B cell (primary cell): Measurements from ENCODE around the gene NAALADL1. TPM values are rescaled to one million over a fixed set of nuclear protein-coding genes. Genes with fewer than 3 reads are reported as not detected.

Source experiments
- ATAC-seq: fragments of 200-7000 bp; cut with Tn5 transposase; one replicate; pipeline ENCODE4 v1.10.0; 2021; ENCODE audit warnings: low read depth, mild to moderate bottlenecking, moderate number of reproducible peaks, moderate library complexity
- CTCF ChIA-PET: fragments of 350-600 bp; sonication (Branson Sonifier 250); formaldehyde crosslinking; loops from one replicate; lab custom pipeline; 2021; ENCODE audit warnings: antibody characterized with exemption, inconsistent platforms; lab: Charles Lee
- POLR2A ChIA-PET: fragments of 350-600 bp; sonication (Branson Sonifier 250); formaldehyde crosslinking; loops from one replicate; lab custom pipeline; 2021; ENCODE audit warnings: antibody characterized with exemption; lab: Charles Lee
- DNase-seq: peaks from one replicate; pipeline ENCODE4 v3.0.0; 2013
- H2AFZ ChIP-seq: 2 replicates; pipeline ENCODE4 v1.6.1; 2012; ENCODE audit warnings: mild to moderate bottlenecking, low read depth, low read length; ENCODE audit not compliant: insufficient read depth, poor library complexity, severe bottlenecking
- H3K27ac ChIP-seq, 2 donors: 1 replicate in 1 of 2; 2 replicates in 1 of 2; pipeline ENCODE4 v1.5.1; 2012 to 2013; ENCODE audit warnings: low read length in 2 of 2, mild to moderate bottlenecking in 2 of 2, moderate library complexity in 1 of 2
- H3K27me3 ChIP-seq, 4 experiments: fragments of 200-600 bp in 1 of 4; sonication (generic) in 1 of 4; replicated peaks in 1 of 4; 1 replicate in 2 of 4; 2 replicates in 2 of 4; pipeline versions ENCODE4 v1.6.1 to v1.7.0; 2013 to 2016; ENCODE audit warnings: low read length in 3 of 4, mild to moderate bottlenecking in 2 of 4, mixed read lengths in 1 of 4, moderate library complexity in 1 of 4; ENCODE audit not compliant: insufficient read depth in 4 of 4, control insufficient read depth in 3 of 4; ENCODE audit errors: control extremely low read depth in 1 of 4
- H3K36me3 ChIP-seq, 2 experiments: replicated peaks in 1 of 2; 1 replicate in 1 of 2; 2 replicates in 1 of 2; pipeline versions ENCODE4 v1.6.1 to v1.7.1; 2013; ENCODE audit warnings: low read length in 1 of 2; ENCODE audit not compliant: insufficient read depth in 2 of 2, control insufficient read depth in 1 of 2; ENCODE audit errors: control extremely low read depth in 1 of 2, extremely low read depth in 1 of 2
- H3K4me1 ChIP-seq, 2 donors: fragments of 200-600 bp in 1 of 2; sonication (generic) in 1 of 2; 1 replicate in 1 of 2; 2 replicates in 1 of 2; pipeline versions ENCODE4 v1.5.1 to v1.6.1; 2013 to 2017; ENCODE audit warnings: low read length in 2 of 2; ENCODE audit not compliant: control insufficient read depth in 2 of 2, insufficient read depth in 2 of 2
- H3K4me2 ChIP-seq: replicated peaks from 2 replicates; pipeline ENCODE3; 2012; ENCODE audit warnings: mild to moderate bottlenecking, low read depth, low read length; ENCODE audit not compliant: poor library complexity, severe bottlenecking
- H3K4me3 ChIP-seq, 5 experiments: fragments of 200-600 bp in 1 of 5; sonication (generic) in 1 of 5; 1 replicate in 3 of 5; 2 replicates in 2 of 5; pipeline versions ENCODE4 v1.5.1 to v1.7.0; 2011 to 2016; ENCODE audit warnings: low read length in 4 of 5, mild to moderate bottlenecking in 4 of 5, low read depth in 2 of 5, control low read depth in 1 of 5, moderate library complexity in 1 of 5; ENCODE audit not compliant: insufficient read depth in 1 of 5; ENCODE audit errors: control extremely low read depth in 1 of 5, extremely low read depth in 1 of 5
- H3K79me2 ChIP-seq: fragments of 200-600 bp; sonication (generic); one replicate; pipeline ENCODE4 v1.6.0; 2016; ENCODE audit warnings: low read length; ENCODE audit not compliant: control insufficient read depth, insufficient read depth
- H3K9ac ChIP-seq: fragments of 200-600 bp; sonication (generic); 2 replicates; pipeline ENCODE4 v1.6.1; 2017; ENCODE audit warnings: mild to moderate bottlenecking, low read length, moderate library complexity
- H3K9me3 ChIP-seq, 3 donors: one replicate each; pipeline versions ENCODE4 v1.6.1 to v1.7.1; 2013; ENCODE audit warnings: low read length in 2 of 3; ENCODE audit not compliant: control insufficient read depth in 2 of 3, insufficient read depth in 1 of 3; ENCODE audit errors: control extremely low read depth in 1 of 3
- H4K20me1 ChIP-seq: 2 replicates; pipeline ENCODE4 v1.6.0; 2012; ENCODE audit warnings: mild to moderate bottlenecking, low read length; ENCODE audit not compliant: insufficient read depth, control insufficient read depth, poor library complexity, severe bottlenecking
- H3K27ac Mint-ChIP-seq: one replicate; pipeline ENCODE4 v1.8.0; 2021; ENCODE audit warnings: mixed read lengths
- H3K27me3 Mint-ChIP-seq: one replicate; pipeline ENCODE4 v1.8.0; 2021; ENCODE audit warnings: mixed read lengths
- H3K4me1 Mint-ChIP-seq: one replicate; pipeline ENCODE4 v1.8.0; 2021; ENCODE audit warnings: mixed read lengths
- H3K4me3 Mint-ChIP-seq: one replicate; pipeline ENCODE4 v1.8.0; 2021; ENCODE audit warnings: mixed read lengths
- H3K9me3 Mint-ChIP-seq: one replicate; pipeline ENCODE4 v1.8.0; 2022; ENCODE audit warnings: mixed read lengths; ENCODE audit not compliant: insufficient read depth
- CTCF ChIP-seq: fragments of 200-600 bp; IDR thresholded peaks from one replicate; pipeline ENCODE4 v1.8.0; 2022; ENCODE audit warnings: antibody characterized with exemption, mild to moderate bottlenecking
- EZH2 ChIP-seq: IDR thresholded peaks from 2 replicates; pipeline ENCODE4 v1.6.1; 2012; ENCODE audit warnings: borderline replicate concordance, low read depth, mild to moderate bottlenecking, moderate library complexity, low read length; ENCODE audit not compliant: insufficient read depth, poor library complexity, severe bottlenecking
- WGBS: methylation state at CpG from one replicate; pipeline ENCODE4 v1.1.5; 2013; ENCODE audit warnings: missing lambda C conversion rate; ENCODE audit not compliant: insufficient coverage; 5-methylcytosine and 5-hydroxymethylcytosine counted together
- intact Hi-C: fragments of 100-400 bp; cut with micrococcal nuclease; formaldehyde crosslinking; loops from one replicate; pipeline ENCODE4 v1.10.0; 2022
- polyA plus RNA-seq: library from polyadenylated mRNA; depleted of rRNA; stranded (reverse); fragments of >200 nt; gene quantifications from 2 replicates; pipeline ENCODE4 v1.2.3, GENCODE V29; 2012
- total RNA-seq, 2 donors: library from RNA; stranded (reverse); fragments of 120-200 nt in 1 of 2; gene quantifications; 1 replicate in 1 of 2; 2 replicates in 1 of 2; pipeline versions ENCODE4 v1.2.3 to v1.2.4, GENCODE V29; 2013 to 2022

Gene NAALADL1
- total and polyA plus RNA-seq, 2 donors (not counting 1 experiment from before 2014, with no cell fraction given) = 23.0 to 40.2 TPM

- Mint-ChIP-seq H3K4me3 (no peak overlapping the region), H3K27me3 (no peaks in the 10 kb centered on the region), H3K4me1 (peaks cover 12% of the 10 kb centered on the region), H3K9me3 (no peaks in the 10 kb centered on the region), H3K27ac (no peak overlapping the region)
- H4K20me1 ChIP-seq = no peaks in the 10 kb centered on the region
- H3K4me1 ChIP-seq = peaks cover 1 to 23% of the 10 kb centered on the region in 2 donors
- no peak for ATAC-seq
- H3K79me2 ChIP-seq = peaks cover 35% of the 10 kb centered on the region
- no peak overlapping the region for H3K9ac ChIP-seq
- no peak overlapping the region for H3K4me2 ChIP-seq
- no peak for DNase-seq
- intact Hi-C loops = no loop called here
- no peak overlapping the region for H3K27ac ChIP-seq
- TF ChIP-seq CTCF = no peak
- no peak for TF ChIP-seq EZH2
- H3K9me3 ChIP-seq = no peaks in the 10 kb centered on the region
- 100% methylated on average over 4 of the region's 7 CpGs for WGBS
- peaks cover 0 to 29% of the 10 kb centered on the region in 2 experiments for H3K36me3 ChIP-seq
- no peak overlapping the region for H3K4me3 ChIP-seq
- POLR2A ChIA-PET = no interaction called here
- no peaks in the 10 kb centered on the region for H3K27me3 ChIP-seq
- H2AFZ ChIP-seq = no peak overlapping the region
- CTCF ChIA-PET = no interaction called here
Measured at GRCh38 chr11:65019824-65020223, 38.5 kb downstream of the NAALADL1 start.

GRCh38 chr11:65017937-65018336, 40.4 kb downstream of the NAALADL1 start:
- no peaks in the 10 kb centered on the region for H3K9me3 ChIP-seq
- H3K9ac ChIP-seq = no peak overlapping the region
- no peaks in the 10 kb centered on the region for H4K20me1 ChIP-seq
- H3K4me1 Mint-ChIP-seq = peaks cover 21% of the 10 kb centered on the region
- H2AFZ ChIP-seq = no peak overlapping the region
- no peaks in the 10 kb centered on the region for H3K9me3 Mint-ChIP-seq
- no peak overlapping the region for H3K4me3 ChIP-seq
- no peaks in the 10 kb centered on the region for H3K27me3 Mint-ChIP-seq
- POLR2A ChIA-PET = interaction anchor here (1.0 kb wide), 1 partner anchor 9 kb away, joined by 3 read pairs; the partner anchor contains the start of gene SNX15
- no peak overlapping the region for H3K4me3 Mint-ChIP-seq
- ATAC-seq = no peak
- no peaks in the 10 kb centered on the region for H3K27me3 ChIP-seq
- TF ChIP-seq CTCF (no peak), EZH2 (no peak)
- intact Hi-C loops = no loop called here
- CTCF ChIA-PET = interaction anchor here (1.0 to 1.2 kb wide), 2 partner anchors 9 to 312 kb away, joined by 3 read pairs; no protein-coding TSS in a partner anchor
- no peak overlapping the region for H3K27ac Mint-ChIP-seq
- H3K4me2 ChIP-seq = no peak overlapping the region
- H3K36me3 ChIP-seq = peaks cover 0 to 29% of the 10 kb centered on the region in 2 experiments
- DNase-seq = no peak
- 97% methylated on average over 5 of the region's 6 CpGs for whole genome bisulfite sequencing
- peaks cover 8 to 32% of the 10 kb centered on the region in 2 donors for H3K4me1 ChIP-seq
- H3K79me2 ChIP-seq = peaks cover 35% of the 10 kb centered on the region
- no peak overlapping the region for H3K27ac ChIP-seq
